HepG2 (cell line): ENCODE data around the gene GATAD2B. TPM values are rescaled to one million over a fixed set of nuclear protein-coding genes. Genes with fewer than 3 reads are reported as not detected.

ENCODE experiments used
- CBFB ChIP-seq: sonication (generic); formaldehyde crosslinking; IDR thresholded peaks from 2 replicates; pipeline ENCODE4 v1.4.0; 2020; ENCODE audit warnings: missing genetic modification reagents
- FLYWCH1 ChIP-seq: sonication (generic); formaldehyde crosslinking; IDR thresholded peaks from 2 replicates; pipeline ENCODE4 v1.8.1; 2023; ENCODE audit warnings: mild to moderate bottlenecking, missing genetic modification reagents
- HOXA7 ChIP-seq: sonication (generic); formaldehyde crosslinking; IDR thresholded peaks from 2 replicates; pipeline ENCODE4 v1.8.1; 2022; ENCODE audit warnings: mild to moderate bottlenecking, missing genetic modification reagents, moderate library complexity
- ISX ChIP-seq: sonication (generic); formaldehyde crosslinking; conservative IDR thresholded peaks from 2 replicates; pipeline ENCODE4 v1.5.0; 2020; ENCODE audit warnings: missing genetic modification reagents
- KLF9 ChIP-seq: IDR thresholded peaks from 2 replicates; pipeline ENCODE4 v1.6.1; 2016; ENCODE audit warnings: low read depth
- MAFK ChIP-seq, 2 experiments: IDR thresholded peaks in 1 of 2; conservative IDR thresholded peaks in 1 of 2; 2 replicates each; pipeline ENCODE4 v1.6.1; 2011; ENCODE audit warnings: improper control_type of control experiment in 2 of 2, low read length in 2 of 2
- MTF1 ChIP-seq: sonication (generic); formaldehyde crosslinking; IDR thresholded peaks from 2 replicates; pipeline ENCODE4 v1.5.0; 2020; ENCODE audit warnings: missing genetic modification reagents
- NCOA2 ChIP-seq: sonication (generic); formaldehyde crosslinking; IDR thresholded peaks from 2 replicates; pipeline ENCODE4 v1.8.0; 2022; ENCODE audit warnings: inconsistent platforms
- PRMT3 ChIP-seq: sonication (generic); formaldehyde crosslinking; IDR thresholded peaks from 2 replicates; pipeline ENCODE4 v1.8.1; 2022; ENCODE audit warnings: low read depth, mild to moderate bottlenecking, moderate library complexity, missing genetic modification reagents, borderline replicate concordance
- SCMH1 ChIP-seq: sonication (generic); formaldehyde crosslinking; IDR thresholded peaks from 2 replicates; pipeline ENCODE4 v1.9.0; 2021; ENCODE audit warnings: missing genetic modification reagents, mild to moderate bottlenecking, borderline replicate concordance
- TCF12 ChIP-seq, 2 experiments: fragments of 450-650 bp in 1 of 2; sonication (generic) in 1 of 2; formaldehyde crosslinking in 1 of 2; IDR thresholded peaks; 2 replicates each; pipeline versions ENCODE4 v1.6.1 to v1.8.0; 2017 to 2022; ENCODE audit warnings: antibody characterized with exemption in 1 of 2, mild to moderate bottlenecking in 1 of 2, missing genetic modification reagents in 1 of 2, moderate library complexity in 1 of 2
- TOPORS ChIP-seq: sonication (generic); formaldehyde crosslinking; IDR thresholded peaks from 2 replicates; pipeline ENCODE4 v1.8.0; 2023; ENCODE audit warnings: mild to moderate bottlenecking, missing genetic modification reagents
- ZBED4 ChIP-seq: sonication (generic); formaldehyde crosslinking; IDR thresholded peaks from 2 replicates; pipeline ENCODE4 v1.4.0; 2020; ENCODE audit warnings: missing genetic modification reagents, borderline replicate concordance
- ZBTB3 ChIP-seq: sonication (generic); formaldehyde crosslinking; IDR thresholded peaks from 2 replicates; pipeline ENCODE4 v1.4.0; 2020; ENCODE audit warnings: low read depth, mild to moderate bottlenecking, moderate library complexity, missing genetic modification reagents, borderline replicate concordance
- ZBTB40 ChIP-seq, 2 experiments: fragments of 450-650 bp in 1 of 2; sonication (generic) in 1 of 2; formaldehyde crosslinking in 1 of 2; IDR thresholded peaks; 2 replicates each; pipeline versions ENCODE4 v1.6.1 to v1.8.0; 2016 to 2022; ENCODE audit warnings: antibody characterized with exemption in 1 of 2, mild to moderate bottlenecking in 1 of 2, missing genetic modification reagents in 1 of 2
- ZNF546 ChIP-seq: sonication (generic); formaldehyde crosslinking; conservative IDR thresholded peaks from 2 replicates; pipeline ENCODE4 v1.8.1; 2023; ENCODE audit warnings: mild to moderate bottlenecking, missing genetic modification reagents
- ZNF629 ChIP-seq: sonication (generic); formaldehyde crosslinking; conservative IDR thresholded peaks from 2 replicates; pipeline ENCODE4 v1.5.0; 2020; ENCODE audit warnings: missing genetic modification reagents
- ZNF776 ChIP-seq: sonication (generic); formaldehyde crosslinking; IDR thresholded peaks from 2 replicates; pipeline ENCODE4 v1.4.0; 2020; ENCODE audit warnings: mild to moderate bottlenecking, missing genetic modification reagents
- polyA plus RNA-seq, 8 experiments: library from polyadenylated mRNA; depleted of rRNA in 3 of 8; stranded (reverse) in 7 of 8; unstranded in 1 of 8; fragments of >200 nt; fragmentation: Illumina TruSeq in 4 of 8; extraction: Trizol in 4 of 8; gene quantifications; 2 replicates each; pipeline versions ENCODE4 v1.2.1 to v1.2.3, GENCODE V29; 2011 to 2016; ENCODE audit warnings: low read depth in 4 of 8, missing spikeins in 1 of 8, mixed read lengths in 1 of 8; ENCODE audit not compliant: insufficient read depth in 1 of 8
- total RNA-seq, 5 experiments: library from RNA; depleted of rRNA; stranded (reverse); fragments of >200 nt; fragmentation: Illumina TruSeq; extraction: Trizol; gene quantifications; 2 replicates each; pipeline ENCODE4 v1.2.3, GENCODE V29; 2016; ENCODE audit warnings: low read depth in 1 of 5

Gene GATAD2B
- total and polyA plus RNA-seq, 2 of the 13 experiments (the other 11 are each of a cell fraction or from before 2014, with no cell fraction given) = 3.2 to 5.2 TPM

GRCh38 chr1:153953859-153954365 is 31.1 kb upstream of the GATAD2B start (continued):
- no peak for TF ChIP-seq ZBTB40 (IDR thresholded peaks at IDR 0.05)
- no peak for TF ChIP-seq ZBTB40 (CRISPR knock-in tag; IDR thresholded peaks at IDR 0.05)
- 0 out of 2 replicates have a peak, but pooled peaks have one; percentile 27 for TF ChIP-seq ZBTB3
- no peak for TF ChIP-seq ZNF629 (CRISPR knock-in tag)
- TF ChIP-seq TOPORS = no peak
- TF ChIP-seq MTF1 = no peak
- peak; percentile 65; the same call in 1 of the 2 replicates for TF ChIP-seq CBFB (CRISPR knock-in tag)
- no peak; the same call in 1 of the 2 replicates for TF ChIP-seq NCOA2 (CRISPR knock-in tag)
- TF ChIP-seq HOXA7 (CRISPR knock-in tag) = no peak
- no peak for TF ChIP-seq PRMT3
- TF ChIP-seq TCF12 (IDR thresholded peaks at IDR 0.05) = no peak
- no peak for TF ChIP-seq TCF12 (CRISPR knock-in tag; IDR thresholded peaks at IDR 0.05)
- TF ChIP-seq KLF9 = no peak
- TF ChIP-seq ISX (CRISPR knock-in tag) = no peak
- no peak for TF ChIP-seq ZNF546 (CRISPR knock-in tag)
- TF ChIP-seq SCMH1 = no peak
- peak; percentile 77; the same call in 1 of the 2 replicates for TF ChIP-seq ZBED4
- no peak for TF ChIP-seq FLYWCH1 (CRISPR knock-in tag)
- no peak for TF ChIP-seq ZNF776 (CRISPR knock-in tag)
- TF ChIP-seq MAFK (conservative IDR thresholded peaks at IDR 0.05 in 1 of 2, IDR thresholded peaks at IDR 0.05 in 1 of 2; ENCODE audit: low read length in 2 of 2) = no peak
